ENCODE measurements around the gene ZBTB16. TPM values are rescaled to one million over a fixed set of nuclear protein-coding genes. Genes with fewer than 3 reads are reported as not detected.

ZBTB16 gene
- total RNA-seq, 1 donor, result under 0.01 TPM

- Histone ChIP-seq H2AFZ (ENCODE audit: low read length) (no peak overlapping the region), H4K20me1 (ENCODE audit: insufficient read depth, low read length) (no peaks in the 10 kb centered on the region), H3K27ac (ENCODE audit: low read depth, low read length) (no peak overlapping the region), H3K27me3 (ENCODE audit: insufficient read depth, low read length) (peaks cover 54% of the 10 kb centered on the region), H3K4me1 (ENCODE audit: insufficient read depth, low read length) (no peaks in the 10 kb centered on the region), H3K9me3 (ENCODE audit: low read depth, low read length) (no peaks in the 10 kb centered on the region), H3K4me2 (ENCODE audit: insufficient read depth, low read length) (no peak overlapping the region), H3K4me3 (ENCODE audit: insufficient read depth, low read length) (no peak overlapping the region), H3K79me2 (ENCODE audit: insufficient read depth, low read length) (no peaks in the 10 kb centered on the region), H3K36me3 (ENCODE audit: insufficient read depth, low read length) (no peaks in the 10 kb centered on the region)
- TF ChIP-seq CTCF (IDR thresholded peaks at IDR 0.05; ENCODE audit: extremely low read depth, low read depth, low read length), result no peak
- no peak for DNase-seq (ENCODE audit: insufficient read length, low spot score, missing footprints)
These were observed 51.7 kb downstream of the ZBTB16 start for GRCh38 chr11:114110952-114111947.

GRCh38 chr11:114115451-114115928 is 56.0 kb downstream of the ZBTB16 start:
- TF ChIP-seq CTCF (IDR thresholded peaks at IDR 0.05; ENCODE audit: extremely low read depth, low read depth, low read length), result no peak

GRCh38 chr11:114116357-114116756 is 56.8 kb downstream of the ZBTB16 start:
- DNase-seq (ENCODE audit: insufficient read length, low spot score, missing footprints), result no peak
- Histone ChIP-seq H3K4me2 (ENCODE audit: insufficient read depth, low read length) (no peak overlapping the region), H3K27me3 (ENCODE audit: insufficient read depth, low read length) (peaks cover 47% of the 10 kb centered on the region), H3K27ac (ENCODE audit: low read depth, low read length) (no peak overlapping the region), H3K4me1 (ENCODE audit: insufficient read depth, low read length) (no peaks in the 10 kb centered on the region), H3K4me3 (ENCODE audit: insufficient read depth, low read length) (no peak overlapping the region), H3K9me3 (ENCODE audit: low read depth, low read length) (no peaks in the 10 kb centered on the region), H4K20me1 (ENCODE audit: insufficient read depth, low read length) (no peaks in the 10 kb centered on the region), H2AFZ (ENCODE audit: low read length) (no peak overlapping the region), H3K79me2 (ENCODE audit: insufficient read depth, low read length) (no peaks in the 10 kb centered on the region), H3K36me3 (ENCODE audit: insufficient read depth, low read length) (no peaks in the 10 kb centered on the region)
- no peak for TF ChIP-seq CTCF (IDR thresholded peaks at IDR 0.05; ENCODE audit: extremely low read depth, low read depth, low read length)

More at GRCh38 chr11:114115451-114115928, 56.0 kb downstream of the ZBTB16 start:
- no peak overlapping the region for H3K27ac ChIP-seq (ENCODE audit: low read depth, low read length)
- peaks cover 52% of the 10 kb centered on the region for H3K27me3 ChIP-seq (ENCODE audit: insufficient read depth, low read length)
- H2AFZ ChIP-seq (ENCODE audit: low read length), result no peak overlapping the region
- H3K79me2 ChIP-seq (ENCODE audit: insufficient read depth, low read length), result no peaks in the 10 kb centered on the region
- H4K20me1 ChIP-seq (ENCODE audit: insufficient read depth, low read length), result no peaks in the 10 kb centered on the region
- no peak overlapping the region for H3K4me2 ChIP-seq (ENCODE audit: insufficient read depth, low read length)
- no peaks in the 10 kb centered on the region for H3K36me3 ChIP-seq (ENCODE audit: insufficient read depth, low read length)
- H3K9me3 ChIP-seq (ENCODE audit: low read depth, low read length), result no peaks in the 10 kb centered on the region
- H3K4me3 ChIP-seq (ENCODE audit: insufficient read depth, low read length), result no peak overlapping the region
- no peak for DNase-seq (ENCODE audit: insufficient read length, low spot score, missing footprints)
- H3K4me1 ChIP-seq (ENCODE audit: insufficient read depth, low read length), result no peaks in the 10 kb centered on the region

GRCh38 chr11:114116800-114117199 is 57.3 kb downstream of the ZBTB16 start:
- no peaks in the 10 kb centered on the region for H3K36me3 ChIP-seq (ENCODE audit: insufficient read depth, low read length)
- no peaks in the 10 kb centered on the region for H3K9me3 ChIP-seq (ENCODE audit: low read depth, low read length)
- no peaks in the 10 kb centered on the region for H3K79me2 ChIP-seq (ENCODE audit: insufficient read depth, low read length)
- H3K27ac ChIP-seq (ENCODE audit: low read depth, low read length), result no peak overlapping the region
- no peak overlapping the region for H3K4me2 ChIP-seq (ENCODE audit: insufficient read depth, low read length)
- no peak overlapping the region for H3K4me3 ChIP-seq (ENCODE audit: insufficient read depth, low read length)
- H4K20me1 ChIP-seq (ENCODE audit: insufficient read depth, low read length), result no peaks in the 10 kb centered on the region
- TF ChIP-seq CTCF (IDR thresholded peaks at IDR 0.05; ENCODE audit: extremely low read depth, low read depth, low read length), result no peak
- no peak for DNase-seq (ENCODE audit: insufficient read length, low spot score, missing footprints)
- no peak overlapping the region for H2AFZ ChIP-seq (ENCODE audit: low read length)
- H3K27me3 ChIP-seq (ENCODE audit: insufficient read depth, low read length), result peaks cover 47% of the 10 kb centered on the region
- H3K4me1 ChIP-seq (ENCODE audit: insufficient read depth, low read length), result no peaks in the 10 kb centered on the region
